Measurements from ENCODE around the gene TUBB4A.

- no peak for TF ChIP-seq CTCF (IDR thresholded peaks at IDR 0.05; ENCODE audit: poor library complexity, severe bottlenecking)
- no peak for TF ChIP-seq REST (IDR thresholded peaks at IDR 0.05; ENCODE audit: borderline replicate concordance)
- TF ChIP-seq POLR2AphosphoS5 (IDR thresholded peaks at IDR 0.05), result no peak
- TF ChIP-seq RAD21 (conservative IDR thresholded peaks at IDR 0.05), result no peak
- no peak for TF ChIP-seq EP300 (conservative IDR thresholded peaks at IDR 0.05; ENCODE audit: poor library complexity, severe bottlenecking)
- no peak for TF ChIP-seq EZH2 (IDR thresholded peaks at IDR 0.05; ENCODE audit: borderline replicate concordance, insufficient read depth, low read length, poor library complexity, severe bottlenecking)
- TF ChIP-seq SMC3 (conservative IDR thresholded peaks at IDR 0.05; ENCODE audit: poor library complexity), result no peak
Measured at GRCh38 chr19:6482343-6482686, 19.8 kb downstream of the TUBB4A start.

Measured in neural cell (in vitro differentiated cells).